PC-3 (cell line): ENCODE results near the gene ZNFX1. TPM values are rescaled to one million over a fixed set of nuclear protein-coding genes. Genes with fewer than 3 reads are reported as not detected.
A peak's percentile ranks its signal among the peaks of the same experiment; 100 is the strongest.

Experiments used
- ATAC-seq: fragments of 200-7000 bp; cut with Tn5 transposase; 2 replicates; pipeline ENCODE4 v1.9.1; 2020; ENCODE audit warnings: mild to moderate bottlenecking, moderate library complexity
- Bru-seq: library from RNA; stranded (reverse); fragments of 400-500 nt; gene quantifications from one replicate; lab custom pipeline; 2021; lab: Mats Ljungman, UMichigan
- BruChase-seq, 2 experiments: library from RNA; stranded (reverse); fragments of 400-500 nt; gene quantifications; one replicate each; lab custom pipeline; 2021; lab: Mats Ljungman, UMichigan
- BruUV-seq: library from RNA; stranded (reverse); fragments of 400-500 nt; replicated peaks from 2 replicates; lab custom pipeline; 2021; lab: Mats Ljungman, UMichigan
- CTCF ChIA-PET: fragments of 300-600 bp; sonication (Branson Sonifier 250); formaldehyde crosslinking; loops from one replicate; lab custom pipeline; 2022; ENCODE audit warnings: antibody characterized with exemption; lab: Charles Lee
- POLR2A ChIA-PET: fragments of 300-600 bp; sonication (Branson Sonifier 250); formaldehyde crosslinking; loops from one replicate; lab custom pipeline; 2022; ENCODE audit warnings: antibody characterized with exemption; ENCODE audit not compliant: unreplicated experiment; lab: Charles Lee
- DNase-seq: peaks from one replicate; pipeline ENCODE4 v3.0.0-alpha.2; 2015
- H2AFZ ChIP-seq: fragments of 300-600 bp; sonication (generic); 2 replicates; pipeline ENCODE4 v1.6.0; 2016; ENCODE audit warnings: antibody characterized with exemption, low read length
- H3F3A ChIP-seq: fragments of 300-600 bp; sonication (generic); one replicate; pipeline ENCODE4 v1.6.0; 2017; ENCODE audit warnings: antibody characterized with exemption, low read length, control low read depth, mild to moderate bottlenecking; ENCODE audit not compliant: unreplicated experiment
- H3K27ac ChIP-seq: fragments of 300-600 bp; sonication (generic); 2 replicates; pipeline ENCODE4 v1.5.1; 2016; ENCODE audit warnings: mild to moderate bottlenecking, low read length
- H3K27me3 ChIP-seq: fragments of 300-600 bp; sonication (generic); 2 replicates; pipeline ENCODE4 v1.6.1; 2016; ENCODE audit warnings: low read length, mixed read lengths
- H3K36me3 ChIP-seq: fragments of 300-600 bp; sonication (generic); 2 replicates; pipeline ENCODE4 v1.6.1; 2016; ENCODE audit warnings: low read depth, mixed run types, low read length, mixed read lengths
- H3K4me1 ChIP-seq: fragments of 300-600 bp; sonication (generic); 2 replicates; pipeline ENCODE4 v1.5.1; 2016; ENCODE audit warnings: low read length; ENCODE audit not compliant: insufficient read depth
- H3K4me2 ChIP-seq: fragments of 300-600 bp; sonication (generic); 2 replicates; pipeline ENCODE4 v1.6.0; 2016; ENCODE audit warnings: low read length
- H3K4me3 ChIP-seq: fragments of 300-600 bp; sonication (generic); 2 replicates; pipeline ENCODE4 v1.5.1; 2016; ENCODE audit warnings: mild to moderate bottlenecking, low read length, mixed read lengths
- H3K79me2 ChIP-seq: fragments of 300-600 bp; sonication (generic); 2 replicates; pipeline ENCODE4 v1.6.1; 2017; ENCODE audit warnings: low read length, mixed read lengths
- H3K9ac ChIP-seq: fragments of 300-600 bp; sonication (generic); 2 replicates; pipeline ENCODE4 v1.6.0; 2016; ENCODE audit warnings: mild to moderate bottlenecking, low read length
- H3K9me2 ChIP-seq: fragments of 300-600 bp; sonication (generic); replicated peaks from 2 replicates; pipeline ENCODE4 v1.6.1; 2016; ENCODE audit warnings: mixed run types, low read length, mixed read lengths
- H3K9me3 ChIP-seq: fragments of 300-600 bp; sonication (generic); 2 replicates; pipeline ENCODE4 v1.6.1; 2016; ENCODE audit warnings: low read length, mixed read lengths
- H4K20me1 ChIP-seq: fragments of 300-600 bp; sonication (generic); 2 replicates; pipeline ENCODE4 v1.6.1; 2016; ENCODE audit warnings: low read length, mixed read lengths
- EZH2 ChIP-seq: fragments of 300-600 bp; sonication (generic); IDR thresholded peaks from one replicate; pipeline ENCODE4 v1.6.1; 2017; ENCODE audit warnings: antibody characterized with exemption, mild to moderate bottlenecking, low read length; ENCODE audit not compliant: unreplicated experiment
- EZH2phosphoT487 ChIP-seq: fragments of 300-600 bp; sonication (generic); IDR thresholded peaks from 2 replicates; pipeline ENCODE4 v1.6.1; 2018; ENCODE audit warnings: mild to moderate bottlenecking, antibody characterized with exemption, low read length, borderline replicate concordance
- intact Hi-C: fragments of 100-400 bp; cut with micrococcal nuclease; formaldehyde crosslinking; loops from 2 replicates; pipeline ENCODE4 v1.9.0; 2023
- long read RNA-seq: library from polyadenylated mRNA; unstranded; transcript quantifications from one replicate; pipeline ENCODE4 v2.0.0, GENCODE V29; 2021; ENCODE audit not compliant: unreplicated experiment
- total RNA-seq: library from RNA; depleted of rRNA; stranded (reverse); fragments of >200 nt; gene quantifications from 2 replicates; pipeline ENCODE4 v1.2.3, GENCODE V29; 2014; rRNA removed
- TF ChIP-seq, protein P1 (sequence below): fragments of 300-600 bp; sonication (generic); conservative IDR thresholded peaks from 2 replicates; pipeline ENCODE4 v1.5.1; 2017; ENCODE audit warnings: antibody characterized with exemption, low read depth, mild to moderate bottlenecking, low read length

Gene ZNFX1
- 18.8 and 18.9 TPM in 2 replicates for total RNA-seq
- percentile 77 among the genes with signal in this experiment for Bru-seq, nascent RNA
- BruChase-seq, experiment 1, labeled RNA remaining after a 6-hour chase = percentile 91 among the genes with signal in this experiment
- percentile 93 among the genes with signal in this experiment for BruChase-seq, experiment 2, labeled RNA remaining after a 2-hour chase
- long read RNA-seq, full-length matches to known transcripts = 5 of 263 reads
- long read RNA-seq, partial matches to known transcripts = 216 of 263 reads
- long read RNA-seq, other reads (novel, unspliced or antisense) = 42 of 263 reads

DNA sequence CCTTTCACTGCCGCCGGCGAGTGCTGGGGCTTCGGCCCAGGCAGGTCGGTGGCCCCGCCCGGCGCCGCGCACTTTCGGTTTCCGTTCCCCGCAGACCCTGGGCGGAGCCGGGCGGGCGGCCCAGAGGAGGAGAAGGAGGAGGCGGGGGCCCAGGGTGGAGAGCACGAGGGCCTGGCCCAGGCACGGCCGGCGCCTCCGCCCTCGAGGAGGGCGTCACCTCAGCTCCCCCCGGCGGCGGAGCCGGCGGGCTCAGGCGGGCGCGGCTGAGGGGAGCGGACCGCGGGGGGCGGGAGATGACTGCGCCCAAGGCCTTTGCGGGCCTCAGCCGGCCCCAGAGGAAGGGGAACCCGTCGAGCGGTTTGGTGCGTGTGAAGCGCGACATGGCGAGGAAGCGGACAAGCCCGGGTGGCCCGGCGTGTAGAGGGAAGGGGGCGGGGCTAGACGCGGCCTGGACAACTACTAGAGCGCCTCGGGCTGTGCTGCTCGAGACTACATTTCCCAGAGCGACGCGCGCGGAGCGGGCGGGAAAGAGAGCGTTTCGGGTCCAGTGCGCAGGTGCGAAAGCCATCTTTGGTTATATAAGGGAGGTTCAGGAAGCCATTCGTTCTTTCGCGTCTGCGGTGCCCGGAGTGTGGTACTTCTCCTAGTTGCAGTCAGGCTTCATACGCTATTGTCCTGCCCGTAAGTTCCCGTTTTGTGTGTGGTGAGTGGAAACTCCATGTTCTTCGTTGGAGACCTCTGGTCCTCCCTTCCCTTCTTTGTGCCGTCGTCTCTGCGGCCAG is at the start of gene ZNFX1:
Gene ZNFX1 (minus strand): TSS at position 22 of the 782 bp plus-strand sequence. CDS start 2,218 bp downstream, outside the sequence.
- Histone ChIP-seq H3K4me2 (peak within 1 kb of the TSS; percentile 89), H3K9me3 (peaks cover 18% of the 10 kb centered on the region), H3K4me3 (peak within 1 kb of the TSS; percentile 89), H3K27me3 (no peaks in the 10 kb centered on the region), H3K36me3 (peaks cover 53% of the 10 kb centered on the region), H3K9me2 (no peaks in the 10 kb centered on the region), H2AFZ (peak within 1 kb of the TSS; percentile 77), H3K27ac (peak within 1 kb of the TSS; percentile 85), H3F3A (peaks cover 37% of the 10 kb centered on the region), H3K4me1 (peaks cover 54% of the 10 kb centered on the region), H3K9ac (peak within 1 kb of the TSS; percentile 96), H4K20me1 (peaks cover 46% of the 10 kb centered on the region), H3K79me2 (peaks cover 83% of the 10 kb centered on the region)
- peak; percentile 100 for DNase-seq
- TF ChIP-seq, protein P1, sequence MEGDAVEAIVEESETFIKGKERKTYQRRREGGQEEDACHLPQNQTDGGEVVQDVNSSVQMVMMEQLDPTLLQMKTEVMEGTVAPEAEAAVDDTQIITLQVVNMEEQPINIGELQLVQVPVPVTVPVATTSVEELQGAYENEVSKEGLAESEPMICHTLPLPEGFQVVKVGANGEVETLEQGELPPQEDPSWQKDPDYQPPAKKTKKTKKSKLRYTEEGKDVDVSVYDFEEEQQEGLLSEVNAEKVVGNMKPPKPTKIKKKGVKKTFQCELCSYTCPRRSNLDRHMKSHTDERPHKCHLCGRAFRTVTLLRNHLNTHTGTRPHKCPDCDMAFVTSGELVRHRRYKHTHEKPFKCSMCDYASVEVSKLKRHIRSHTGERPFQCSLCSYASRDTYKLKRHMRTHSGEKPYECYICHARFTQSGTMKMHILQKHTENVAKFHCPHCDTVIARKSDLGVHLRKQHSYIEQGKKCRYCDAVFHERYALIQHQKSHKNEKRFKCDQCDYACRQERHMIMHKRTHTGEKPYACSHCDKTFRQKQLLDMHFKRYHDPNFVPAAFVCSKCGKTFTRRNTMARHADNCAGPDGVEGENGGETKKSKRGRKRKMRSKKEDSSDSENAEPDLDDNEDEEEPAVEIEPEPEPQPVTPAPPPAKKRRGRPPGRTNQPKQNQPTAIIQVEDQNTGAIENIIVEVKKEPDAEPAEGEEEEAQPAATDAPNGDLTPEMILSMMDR = peak; percentile 20; the same call in 1 of the 2 replicates
- TF ChIP-seq EZH2phosphoT487 (no peak), EZH2 (no peak)
- no TSS peak for BruUV-seq
- ChIA-PET POLR2A (interaction anchor here (0.5 to 0.8 kb wide), 4 partner anchors 17 to 99 kb away, joined by 3 to 5 read pairs (median 3); partner anchors contain the start of gene DDX27), CTCF (no interaction called here)
- intact Hi-C loops = loop anchor here (5.0 kb wide), 1 partner anchor 44 kb away; no protein-coding TSS in a partner anchor
- peak; percentile 88 for ATAC-seq

DNA sequence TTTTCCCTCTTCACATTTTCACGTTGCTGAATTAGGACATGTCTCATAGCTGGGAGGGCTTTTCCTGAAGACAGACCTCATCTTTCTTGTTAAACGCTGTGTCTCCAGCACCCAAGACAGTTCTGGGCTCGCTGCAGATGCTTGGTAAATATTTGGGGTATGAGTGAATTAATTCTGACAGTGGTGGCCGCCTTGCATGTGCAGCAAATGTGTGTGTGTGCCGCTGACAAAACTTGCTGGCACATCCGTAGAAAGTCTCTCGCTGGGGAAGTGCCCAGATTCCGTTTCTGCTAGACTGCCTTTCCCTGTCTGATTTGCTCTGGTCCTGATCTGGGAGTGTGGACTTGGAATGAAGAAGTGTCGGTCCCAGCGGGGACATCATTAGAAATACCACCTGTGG is 48.2 kb upstream of the ZNFX1 start:
- ATAC-seq (no peak), DNase-seq (no peak)
- no peaks in the 10 kb centered on the region for H3K9me3 ChIP-seq
- ChIA-PET POLR2A (no interaction called here), CTCF (no interaction called here)
- intact Hi-C loops = no loop called here
- no peaks in the 10 kb centered on the region for H3F3A ChIP-seq
- peaks cover 25% of the 10 kb centered on the region; the same call in 1 of the 2 replicates for H3K27me3 ChIP-seq
- H3K4me3 ChIP-seq = no peak overlapping the region
- no peaks in the 10 kb centered on the region for H3K9me2 ChIP-seq
- H3K9ac ChIP-seq = no peak overlapping the region
- no peaks in the 10 kb centered on the region for H3K79me2 ChIP-seq
- TF ChIP-seq, protein P1 = no peak
- no peak for TF ChIP-seq EZH2
- TF ChIP-seq EZH2phosphoT487 = no peak
- H3K27ac ChIP-seq = no peak overlapping the region
- BruUV-seq = no TSS peak
- no peaks in the 10 kb centered on the region for H3K36me3 ChIP-seq
- no peak overlapping the region for H3K4me2 ChIP-seq
- no peaks in the 10 kb centered on the region for H4K20me1 ChIP-seq
- peak overlapping the region; percentile 23; the same call in 1 of the 2 replicates for H2AFZ ChIP-seq
- peaks cover 8% of the 10 kb centered on the region; the same call in 1 of the 2 replicates for H3K4me1 ChIP-seq
